Left kidney (tissue), 2 donors: Measurements from ENCODE around the gene TSPAN14. TPM values are rescaled to one million over a fixed set of nuclear protein-coding genes. Genes with fewer than 3 reads are reported as not detected.
"Not testable (repeated sequence)": the region's sequence is repeated elsewhere in the genome, so short reads cannot be mapped to it uniquely, and the experiment has no call there.

Experiments used
- DNase-seq: peaks from one replicate; pipeline ENCODE4 v3.0.0-alpha.2; 2013
- polyA plus RNA-seq: library from polyadenylated mRNA; unstranded; fragments of 120-200 nt; gene quantifications from one replicate; pipeline ENCODE4 v1.2.1, GENCODE V29; 2013; ENCODE audit not compliant: insufficient read length

The TSPAN14 gene
- polyA plus RNA-seq, 1 donor, result 81.2 TPM

GRCh38 chr10:80524190-80524909, 70.2 kb downstream of the TSPAN14 start:
- DNase-seq, result no peak

- DNase-seq, result no peak
Observed at GRCh38 chr10:80526218-80526617, 72.1 kb downstream of the TSPAN14 start.

- no peak for DNase-seq
Observed at GRCh38 chr10:80526742-80527141, 72.6 kb downstream of the TSPAN14 start.

GRCh38 chr10:80528185-80528700, 74.1 kb downstream of the TSPAN14 start:
- DNase-seq, result no peak

GRCh38 chr10:80528901-80529300, 74.8 kb downstream of the TSPAN14 start:
- no peak for DNase-seq

DNA sequence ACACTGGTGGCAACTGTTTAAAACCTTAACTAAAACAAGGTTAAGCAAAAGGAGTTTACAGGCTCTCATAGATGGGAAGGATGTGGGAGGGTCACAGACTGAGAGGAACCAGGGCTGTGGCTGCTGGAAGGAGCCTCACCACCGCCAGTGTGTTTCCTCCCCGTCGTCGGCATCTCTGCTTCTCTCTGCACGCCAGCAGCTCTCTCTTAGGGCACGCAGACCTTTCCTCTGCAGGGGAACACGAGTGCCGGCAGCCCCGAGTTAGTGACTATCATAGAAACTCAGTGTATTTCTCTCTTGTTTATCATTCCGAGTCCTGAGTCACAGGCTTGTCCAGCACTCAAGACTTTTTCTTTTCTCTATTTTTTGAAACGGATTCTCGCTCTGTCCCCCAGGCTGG, 75.5 kb downstream of the TSPAN14 start:
- DNase-seq, result no peak

DNA sequence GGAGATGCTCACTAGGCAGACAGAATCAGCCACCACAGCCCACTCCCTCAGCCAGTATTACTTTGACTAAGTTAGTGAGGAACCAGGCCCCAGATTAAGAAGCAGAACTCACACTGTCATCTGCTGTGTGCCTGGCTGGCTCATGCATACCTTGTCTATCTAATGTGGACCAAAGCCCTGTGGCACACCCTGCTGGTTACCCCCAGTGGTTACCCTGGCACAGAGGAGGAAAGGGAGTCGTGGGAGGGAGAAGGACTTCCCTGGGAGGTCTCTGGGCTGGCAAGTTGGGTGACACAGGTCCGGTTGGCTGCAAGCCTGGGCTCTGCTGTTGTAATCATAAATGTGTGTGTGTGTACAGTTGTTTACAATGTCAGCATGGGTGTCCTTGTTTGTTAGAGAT, 76.1 kb downstream of the TSPAN14 start:
- no peak for DNase-seq

GRCh38 chr10:80530816-80531215, 76.7 kb downstream of the TSPAN14 start:
- no peak for DNase-seq

- no peak for DNase-seq
Observed at GRCh38 chr10:80532571-80532970, 78.5 kb downstream of the TSPAN14 start.

GRCh38 chr10:80534059-80534458, 79.9 kb downstream of the TSPAN14 start:
- not testable (repeated sequence) for DNase-seq

GRCh38 chr10:80534646-80535045, 80.5 kb downstream of the TSPAN14 start:
- DNase-seq, result not testable (repeated sequence)

GRCh38 chr10:80535671-80536360, 81.7 kb downstream of the TSPAN14 start:
- DNase-seq, result no peak

DNA sequence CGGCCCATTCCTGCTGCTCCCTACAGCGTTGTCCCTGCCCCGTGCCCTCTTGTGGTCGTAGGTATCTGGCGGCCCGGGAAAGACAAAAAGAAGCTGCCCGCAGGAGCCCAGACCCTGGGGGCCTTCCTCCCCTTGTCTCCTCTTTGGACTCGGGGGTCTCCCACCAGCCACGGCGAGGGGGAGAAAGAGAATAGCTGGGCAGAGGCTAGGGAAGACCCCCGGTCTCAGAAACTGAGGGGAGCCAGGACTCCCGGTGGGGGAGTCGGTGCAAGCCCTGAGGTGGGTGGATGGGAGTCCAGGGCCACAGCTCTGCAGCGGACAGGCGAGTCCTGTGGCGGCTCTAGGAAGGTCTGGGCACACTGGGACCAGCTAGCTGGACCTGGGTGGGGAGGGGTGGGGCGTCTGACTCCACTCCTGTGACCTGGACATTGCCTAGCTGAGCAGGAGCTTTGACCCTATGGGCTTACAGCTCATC, 82.3 kb downstream of the TSPAN14 start:
- no peak for DNase-seq

- DNase-seq, result no peak
Observed at GRCh38 chr10:80537086-80537735, 83.1 kb downstream of the TSPAN14 start.

GRCh38 chr10:80537736-80538480, 83.8 kb downstream of the TSPAN14 start, which contains the start of gene SH2D4B:
Gene SH2D4B, plus strand, starts transcription at chr10:80537902. Its CDS starts 430 bp downstream, at chr10:80538332.
- no peak for DNase-seq

GRCh38 chr10:80538481-80539185, 84.5 kb downstream of the TSPAN14 start:
- DNase-seq, result no peak

DNA sequence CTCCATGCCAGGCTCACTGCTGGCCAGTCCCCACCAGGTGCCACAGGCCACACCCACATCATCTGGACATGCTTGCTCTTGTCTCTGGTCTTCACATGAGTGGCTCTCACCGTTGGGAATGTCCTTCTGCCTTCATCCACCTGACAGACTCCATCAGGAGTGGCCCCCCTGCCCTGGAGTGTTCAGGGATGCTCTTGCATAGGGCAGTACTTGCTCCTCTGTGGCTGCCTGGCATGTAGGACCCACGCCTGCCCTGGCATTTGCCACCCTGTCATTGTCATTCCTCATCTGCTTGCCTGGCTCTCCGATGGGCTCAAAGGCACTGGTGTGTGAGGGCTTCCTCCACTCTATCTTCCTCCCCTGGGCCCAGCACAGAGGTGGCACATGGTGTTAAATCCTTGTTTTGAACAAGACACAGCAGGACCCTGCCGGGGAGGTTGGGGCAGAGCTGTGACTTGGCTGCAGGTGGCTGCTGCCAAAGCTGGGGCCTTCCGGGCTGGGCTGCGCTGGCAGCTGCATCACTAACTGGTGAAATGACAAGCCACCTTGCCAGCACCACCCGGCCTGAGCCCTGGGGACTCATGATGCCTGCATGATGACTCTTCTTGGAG, 85.4 kb downstream of the TSPAN14 start:
- no peak for DNase-seq

GRCh38 chr10:80540136-80540535, 86.0 kb downstream of the TSPAN14 start:
- DNase-seq, result no peak

DNA sequence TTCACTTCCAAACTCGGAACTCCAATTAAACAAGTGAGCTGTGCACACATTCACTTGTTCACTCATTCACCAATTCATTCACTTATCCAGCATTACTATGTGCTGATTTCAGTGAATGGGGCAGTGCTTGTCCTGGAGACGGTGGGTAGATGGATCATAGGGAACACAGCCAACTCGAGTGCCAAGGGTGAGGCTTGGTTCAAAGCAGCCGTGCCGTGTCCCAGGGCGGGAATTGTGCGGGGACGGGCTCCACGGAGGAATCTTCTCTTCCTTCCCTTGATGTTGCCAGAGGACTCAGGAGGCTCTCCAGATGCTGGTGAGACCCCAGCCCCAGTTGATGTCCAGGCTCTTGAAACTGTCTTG, 86.5 kb downstream of the TSPAN14 start:
- no peak for DNase-seq

GRCh38 chr10:80540981-80541750, 87.1 kb downstream of the TSPAN14 start:
- DNase-seq, result no peak
